GM21619 (cell line): ENCODE results near the gene DNMT3B.

Experiments
- ATAC-seq: cut with Tn5 transposase; IDR thresholded peaks from one replicate; pipeline ENCODE4 v1.9.1; 2021; ENCODE audit not compliant: unreplicated experiment

The DNMT3B gene

DNA sequence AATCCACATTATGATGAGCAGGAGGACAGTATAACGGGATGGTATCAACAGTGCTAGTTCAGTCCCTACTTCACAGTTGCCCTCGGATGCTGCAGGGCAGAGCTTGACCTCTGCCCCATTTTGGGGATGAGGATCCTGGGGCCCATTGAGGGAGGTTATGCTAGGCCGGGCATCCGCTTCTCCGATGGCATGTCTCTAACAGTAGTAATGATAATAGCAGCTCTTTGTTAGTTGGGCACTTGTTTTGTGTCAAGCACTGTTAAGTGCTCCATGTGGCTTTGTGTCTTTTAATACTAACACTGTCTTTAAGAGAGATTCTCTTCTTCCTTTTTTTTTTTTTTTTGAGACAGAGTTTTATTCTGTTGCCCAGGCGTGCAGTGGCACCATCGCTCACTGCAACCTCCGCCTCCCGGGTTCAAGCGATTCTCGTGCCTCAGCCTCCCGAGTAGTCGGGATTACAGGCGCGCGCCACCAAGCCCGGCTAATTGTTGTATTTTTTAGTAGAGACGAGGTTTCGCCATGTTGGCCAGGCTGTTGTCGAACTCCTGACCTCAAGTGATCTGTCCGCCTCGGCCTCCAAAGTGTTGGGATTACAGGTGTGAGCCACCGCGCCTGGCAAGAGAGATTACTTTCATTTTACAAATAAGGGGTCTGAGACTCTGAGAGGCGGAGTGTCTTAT lies 58.7 kb downstream of the DNMT3B start:
- no peak for ATAC-seq

- no peak for ATAC-seq
Measured at GRCh38 chr20:32822225-32822624, 60.0 kb downstream of the DNMT3B start.

DNA sequence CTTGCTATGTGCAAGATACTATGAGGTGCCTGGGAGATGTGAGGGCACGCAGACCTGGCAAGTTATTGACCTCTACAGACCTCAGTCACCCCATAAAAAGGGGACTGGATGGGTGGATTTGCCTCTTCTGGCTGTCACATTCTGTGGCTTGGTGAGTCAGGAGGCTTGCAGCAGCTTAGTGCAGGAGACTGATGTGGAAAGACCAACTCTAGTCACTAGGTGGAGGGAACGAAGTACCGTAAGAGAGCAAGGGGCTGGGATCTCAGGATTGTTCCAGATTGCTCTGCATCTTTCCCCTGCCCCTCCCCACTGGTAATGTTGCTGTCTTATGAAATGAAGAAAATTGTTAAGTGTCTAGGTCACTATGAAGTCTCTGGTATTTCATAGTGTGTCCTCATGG lies 60.9 kb downstream of the DNMT3B start:
- ATAC-seq, result no peak

DNA sequence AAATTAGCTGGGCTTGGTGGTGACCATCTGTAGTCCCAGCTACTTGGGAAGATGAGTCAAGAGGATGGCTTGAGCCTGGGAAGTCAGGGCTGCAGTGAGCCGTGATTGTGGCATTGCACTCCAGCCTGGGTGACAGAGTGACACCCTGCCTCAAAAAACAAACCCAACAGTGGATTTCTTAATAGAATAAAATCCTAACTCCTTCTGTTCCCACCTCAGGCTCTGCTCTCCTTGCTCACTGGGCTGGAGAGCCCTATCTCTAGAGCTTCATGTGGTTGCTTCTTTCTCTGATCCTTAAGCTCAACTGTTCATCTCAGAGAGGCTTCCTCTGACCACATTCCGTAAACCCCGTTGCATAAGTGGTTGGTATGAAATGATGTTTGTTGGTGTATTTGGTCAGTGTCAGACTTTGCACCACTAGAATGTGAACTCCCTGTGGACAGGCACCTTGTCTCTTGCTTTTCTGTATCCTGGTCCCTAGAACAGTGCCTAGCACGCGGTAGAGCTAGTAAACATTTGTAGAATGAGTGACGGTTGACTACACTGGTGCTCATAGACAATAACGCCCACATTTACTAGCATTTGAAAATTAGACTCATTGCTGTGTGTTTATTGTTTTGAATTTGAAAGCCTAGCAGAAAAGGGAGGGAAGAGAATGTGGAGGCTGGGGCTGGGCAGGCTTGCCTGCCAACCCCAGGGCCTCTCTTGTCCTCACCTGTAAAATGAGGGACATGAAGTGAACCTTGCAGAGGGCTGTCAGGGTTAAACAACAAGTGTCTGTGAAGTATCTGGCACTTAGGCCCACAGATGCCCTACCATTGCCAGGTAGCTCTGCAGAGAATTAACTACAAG lies 61.8 kb downstream of the DNMT3B start:
- ATAC-seq, result no peak

DNA sequence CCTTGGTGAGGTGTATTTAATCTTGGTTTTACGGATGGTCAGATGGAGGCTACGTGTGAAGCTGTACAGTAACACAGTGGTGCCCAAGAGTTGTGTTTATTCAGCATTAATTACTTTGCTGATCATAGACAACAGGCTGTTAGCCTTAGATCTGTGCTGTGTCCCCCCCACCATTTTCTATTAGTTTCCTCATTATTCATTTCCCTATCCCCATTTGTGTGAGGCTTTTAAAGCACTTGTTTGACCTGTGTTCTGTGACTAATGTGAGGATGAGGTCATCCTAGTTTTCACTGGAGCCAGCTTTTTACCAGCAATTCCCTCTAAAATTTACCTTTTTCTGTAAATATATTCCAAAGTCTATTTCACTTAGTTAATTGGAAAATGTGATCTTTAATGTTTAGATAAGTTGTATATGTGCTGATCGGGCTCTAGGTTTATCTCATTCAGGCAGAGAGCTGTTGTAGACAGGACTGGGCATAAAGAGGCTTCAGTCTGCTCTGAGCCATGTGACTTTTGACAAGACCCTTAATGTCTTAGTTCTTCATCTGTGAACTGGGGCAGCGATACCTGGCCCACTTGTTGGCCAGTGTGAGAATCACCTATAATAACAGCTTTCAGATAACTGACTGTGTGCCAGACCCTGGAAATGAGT lies 66.0 kb downstream of the DNMT3B start:
- no peak for ATAC-seq

DNA sequence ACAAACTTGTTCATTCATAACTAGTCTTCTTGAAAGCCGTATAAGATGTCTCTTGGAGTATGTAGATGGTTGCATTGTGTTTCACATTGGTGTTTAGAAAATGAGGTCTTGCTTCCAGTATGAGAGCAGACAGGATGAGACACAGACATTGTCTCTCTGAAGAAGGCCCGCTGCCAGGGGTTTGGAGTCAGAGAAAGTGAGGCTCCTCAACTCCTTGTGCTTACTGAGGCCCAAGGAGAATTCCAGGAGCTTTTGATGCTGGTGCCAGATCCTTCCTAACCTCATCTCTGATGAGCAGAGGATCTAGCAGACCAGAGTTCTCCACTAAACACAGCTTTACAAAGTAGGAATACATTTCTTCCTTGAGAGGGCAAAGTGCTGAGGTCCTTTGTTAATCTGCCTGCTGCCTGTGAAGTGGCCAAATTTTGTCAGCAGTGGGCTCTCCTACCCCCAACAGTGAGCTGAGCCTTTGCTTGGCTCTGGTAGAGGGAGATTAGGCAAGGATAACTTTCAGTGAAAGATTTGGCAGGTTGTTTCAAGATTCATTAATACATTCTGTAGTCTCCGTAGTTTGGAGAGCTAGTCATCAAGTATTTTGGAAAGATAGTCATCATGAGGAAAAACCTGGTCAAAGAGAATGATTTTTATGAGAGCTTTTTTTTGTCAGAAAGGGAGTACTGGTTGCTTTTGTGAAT lies 67.3 kb downstream of the DNMT3B start:
- ATAC-seq, result no peak

- no peak for ATAC-seq
Measured at GRCh38 chr20:32830437-32830836, 68.3 kb downstream of the DNMT3B start.

GRCh38 chr20:32831982-32832381 lies 69.8 kb downstream of the DNMT3B start:
- ATAC-seq, result no peak

DNA sequence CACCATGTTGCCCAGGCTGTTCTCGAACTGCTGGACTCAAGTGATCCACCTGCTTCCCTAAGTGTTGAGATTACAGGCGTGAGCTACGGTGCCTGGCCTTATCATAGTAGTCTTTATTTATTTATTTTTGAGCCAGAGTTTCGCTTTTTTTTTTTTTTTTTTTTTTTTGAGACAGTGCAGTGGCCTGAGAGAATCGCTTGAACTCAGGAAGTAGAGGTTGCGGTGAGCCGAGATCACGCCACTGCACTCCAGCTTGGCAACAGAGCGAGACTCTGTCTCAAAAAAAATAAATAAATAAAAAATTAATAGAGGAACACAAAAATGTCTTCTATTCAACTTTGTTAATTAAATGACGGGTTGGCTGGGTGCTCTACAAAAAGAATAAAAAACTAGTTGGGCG lies 70.5 kb downstream of the DNMT3B start:
- ATAC-seq, result no peak

GRCh38 chr20:32834972-32835371 lies 72.8 kb downstream of the DNMT3B start:
- no peak for ATAC-seq

DNA sequence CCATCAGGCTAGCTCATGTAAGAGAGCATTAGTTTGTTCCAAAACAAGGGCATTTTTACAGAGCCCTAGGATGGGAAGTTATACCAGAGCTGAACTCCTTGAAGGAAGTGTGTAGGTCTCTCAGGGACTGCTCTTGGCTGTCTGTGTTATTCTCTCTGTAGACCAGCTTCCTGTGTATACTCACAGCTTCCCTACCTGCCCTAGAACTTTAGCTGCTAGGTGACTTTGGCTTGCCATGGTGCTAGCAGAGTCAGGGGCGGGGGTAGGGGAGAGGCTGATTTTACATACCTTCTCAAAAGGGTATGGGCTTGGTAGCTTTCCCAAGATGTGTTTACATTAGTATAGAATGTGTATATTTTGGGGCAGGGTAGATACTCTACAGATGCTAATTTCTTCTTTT lies 75.0 kb downstream of the DNMT3B start:
- ATAC-seq, result no peak

DNA sequence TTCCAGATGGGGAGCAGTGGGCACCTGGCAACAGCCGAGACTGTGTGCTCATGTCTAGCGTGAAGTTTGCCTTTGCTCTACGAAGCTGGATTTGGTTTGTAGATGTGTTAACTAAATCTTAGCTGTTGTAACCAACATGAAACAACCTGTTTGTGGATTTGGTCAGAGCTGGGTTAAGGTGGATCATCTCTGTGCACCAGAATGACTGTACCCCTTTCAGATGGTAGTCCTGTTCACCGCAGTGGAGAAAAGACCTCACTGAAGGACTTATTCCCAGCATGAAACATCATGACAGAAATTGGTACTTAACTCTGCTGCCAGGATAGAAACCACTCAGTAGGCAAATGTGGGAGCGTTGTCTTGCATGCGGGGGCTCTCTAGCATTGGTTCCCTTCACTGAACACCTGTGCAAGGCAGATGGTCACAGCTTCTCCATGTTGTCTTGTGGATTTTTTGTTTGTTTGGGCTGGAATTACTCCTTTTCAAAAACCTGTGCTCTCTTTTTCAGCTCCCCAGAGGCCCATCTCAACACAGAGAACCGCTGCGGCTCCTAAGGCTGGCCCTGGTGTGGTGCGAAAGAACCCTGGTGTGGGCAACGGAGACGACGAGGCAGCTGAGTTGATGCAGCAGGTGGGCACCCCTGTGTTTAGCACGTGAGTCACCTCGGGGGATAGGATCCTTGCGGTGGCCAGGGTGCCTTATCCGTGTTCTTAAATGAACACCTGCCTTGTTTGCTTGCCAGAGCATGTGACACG lies 77.2 kb downstream of the DNMT3B start:
- no peak for ATAC-seq

- ATAC-seq, result no peak
Measured at GRCh38 chr20:32839982-32840285, 77.7 kb downstream of the DNMT3B start.

DNA sequence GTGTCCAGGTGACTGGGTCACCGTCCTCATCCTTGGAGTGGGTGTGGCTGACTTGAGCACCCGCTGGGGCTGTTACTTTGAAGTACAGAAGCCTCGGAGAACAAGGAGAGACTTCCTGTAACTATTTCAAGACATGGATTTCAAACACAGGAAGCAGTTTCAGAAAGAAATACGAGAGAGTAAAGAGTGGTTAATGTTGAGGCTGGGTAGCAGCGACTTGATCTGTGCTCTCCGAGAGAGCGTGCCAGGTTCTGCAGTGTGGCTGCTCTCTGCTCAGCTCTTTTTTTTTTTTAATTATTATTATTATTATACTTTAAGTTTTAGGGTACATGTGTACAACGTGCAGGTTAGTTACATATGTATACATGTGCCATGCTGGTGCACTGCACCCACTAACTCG lies 79.0 kb downstream of the DNMT3B start:
- no peak for ATAC-seq

DNA sequence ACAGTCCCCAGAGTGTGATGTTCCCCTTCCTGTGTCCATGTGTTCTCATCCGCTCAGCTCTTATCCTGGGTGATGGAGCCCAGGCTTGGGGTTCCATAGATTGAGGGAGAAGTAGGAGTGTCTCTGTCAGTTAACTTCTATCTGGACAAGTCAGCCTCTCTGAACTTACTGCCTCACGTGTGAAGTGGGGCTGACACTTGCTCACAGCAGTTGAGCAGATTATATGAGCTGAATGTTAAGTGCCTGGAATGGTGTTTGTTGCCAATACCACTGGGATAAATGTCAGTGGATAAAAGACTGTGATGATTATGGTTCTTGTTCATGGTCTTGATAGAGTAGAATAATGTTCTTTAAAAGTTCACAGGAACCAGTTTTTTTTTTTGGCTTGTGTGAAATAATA lies 79.4 kb downstream of the DNMT3B start:
- no peak for ATAC-seq

GRCh38 chr20:32842688-32843524 lies 80.7 kb downstream of the DNMT3B start:
- no peak for ATAC-seq

DNA sequence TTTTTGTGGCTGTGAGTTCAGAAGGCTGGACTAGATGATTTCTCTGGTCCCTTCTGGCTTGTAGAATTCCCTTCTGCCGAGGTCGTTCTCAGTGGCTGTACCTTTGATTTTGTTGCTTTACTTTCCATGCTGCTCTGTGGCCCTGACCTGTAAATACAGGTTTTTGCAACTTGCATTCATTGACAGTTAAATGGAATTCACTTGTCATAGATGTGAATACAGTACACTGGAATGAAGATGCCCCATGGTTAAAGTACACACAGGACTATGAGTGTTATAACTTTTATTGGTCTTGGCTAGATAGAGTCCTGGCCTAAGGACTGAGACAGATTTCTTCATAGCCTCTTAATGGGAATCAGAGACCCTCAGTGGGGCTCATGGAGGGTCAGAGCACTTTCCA lies 83.6 kb downstream of the DNMT3B start:
- no peak for ATAC-seq

- ATAC-seq, result no peak
Measured at GRCh38 chr20:32846852-32847251, 84.7 kb downstream of the DNMT3B start.

DNA sequence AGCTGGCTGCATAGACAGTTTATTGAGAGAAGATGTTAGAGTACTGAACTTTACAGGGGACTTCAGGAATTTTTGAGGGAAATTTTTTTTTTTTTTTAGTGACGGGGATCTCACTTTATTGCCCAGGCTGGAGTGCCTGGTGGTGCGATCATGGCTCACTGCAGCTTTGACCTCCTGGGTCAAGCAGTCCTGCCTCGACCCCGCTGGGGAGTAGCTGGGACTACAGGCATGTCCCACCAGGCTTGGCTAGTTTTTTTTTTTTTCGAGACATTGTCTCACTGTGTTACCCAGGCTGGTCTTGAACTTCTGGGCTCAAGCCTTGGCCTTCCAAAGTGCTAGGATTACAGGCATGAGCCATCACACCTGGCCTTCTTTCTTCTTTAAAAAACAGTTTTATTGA lies 85.8 kb downstream of the DNMT3B start:
- no peak for ATAC-seq

- no peak for ATAC-seq
Measured at GRCh38 chr20:32848846-32849245, 86.7 kb downstream of the DNMT3B start.
